Measurements from ENCODE around the gene GDI2.

DNA sequence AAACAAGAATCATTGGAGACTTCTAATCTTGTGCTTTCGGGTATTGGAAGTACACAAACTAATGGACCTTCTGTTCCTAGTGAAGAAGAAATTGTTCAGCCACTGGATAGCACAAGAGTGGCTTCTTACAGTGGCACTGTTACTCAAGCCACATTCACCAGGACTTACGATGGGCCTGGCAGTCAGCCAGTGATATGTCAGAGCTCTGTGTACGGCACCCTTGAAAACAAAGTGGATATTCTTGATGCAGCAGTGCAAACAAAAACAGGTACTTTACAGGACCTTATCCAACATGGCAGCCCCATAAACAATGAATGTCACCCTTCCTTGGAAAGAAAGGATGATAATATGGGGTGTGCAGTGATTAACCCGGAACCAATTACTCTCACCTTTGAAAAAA is 67.0 kb downstream of the GDI2 start:
- TF ChIP-seq POLR2A (IDR thresholded peaks at IDR 0.05): no peak
- TF ChIP-seq, protein P1, sequence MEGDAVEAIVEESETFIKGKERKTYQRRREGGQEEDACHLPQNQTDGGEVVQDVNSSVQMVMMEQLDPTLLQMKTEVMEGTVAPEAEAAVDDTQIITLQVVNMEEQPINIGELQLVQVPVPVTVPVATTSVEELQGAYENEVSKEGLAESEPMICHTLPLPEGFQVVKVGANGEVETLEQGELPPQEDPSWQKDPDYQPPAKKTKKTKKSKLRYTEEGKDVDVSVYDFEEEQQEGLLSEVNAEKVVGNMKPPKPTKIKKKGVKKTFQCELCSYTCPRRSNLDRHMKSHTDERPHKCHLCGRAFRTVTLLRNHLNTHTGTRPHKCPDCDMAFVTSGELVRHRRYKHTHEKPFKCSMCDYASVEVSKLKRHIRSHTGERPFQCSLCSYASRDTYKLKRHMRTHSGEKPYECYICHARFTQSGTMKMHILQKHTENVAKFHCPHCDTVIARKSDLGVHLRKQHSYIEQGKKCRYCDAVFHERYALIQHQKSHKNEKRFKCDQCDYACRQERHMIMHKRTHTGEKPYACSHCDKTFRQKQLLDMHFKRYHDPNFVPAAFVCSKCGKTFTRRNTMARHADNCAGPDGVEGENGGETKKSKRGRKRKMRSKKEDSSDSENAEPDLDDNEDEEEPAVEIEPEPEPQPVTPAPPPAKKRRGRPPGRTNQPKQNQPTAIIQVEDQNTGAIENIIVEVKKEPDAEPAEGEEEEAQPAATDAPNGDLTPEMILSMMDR (IDR thresholded peaks at IDR 0.05): no peak
